HG02623 (cell line): Measurements from ENCODE around the gene TRIM14.

Experiments
- ATAC-seq: cut with Tn5 transposase; IDR thresholded peaks from one replicate; pipeline ENCODE4 v1.9.1; 2021; ENCODE audit warnings: moderate library complexity; ENCODE audit not compliant: unreplicated experiment

TRIM14 gene

GRCh38 chr9:98118640-98119601 is at the start of gene TRIM14:
TSS of gene TRIM14 (minus strand) at chr9:98119222. CDS start at chr9:98119188, 34 bp downstream.
- peak; percentile 59 for ATAC-seq

- no peak for ATAC-seq
Measured at GRCh38 chr9:98168153-98168780, 49.2 kb upstream of the TRIM14 start.

GRCh38 chr9:98164912-98165311 is 45.9 kb upstream of the TRIM14 start:
- ATAC-seq: no peak

GRCh38 chr9:98162613-98163012 is 43.6 kb upstream of the TRIM14 start:
- ATAC-seq: no peak

GRCh38 chr9:98161851-98162250 is 42.8 kb upstream of the TRIM14 start:
- ATAC-seq: no peak

GRCh38 chr9:98159790-98160189 is 40.8 kb upstream of the TRIM14 start:
- no peak for ATAC-seq

GRCh38 chr9:98159301-98159700 is 40.3 kb upstream of the TRIM14 start:
- no peak for ATAC-seq

- ATAC-seq: no peak
Measured at GRCh38 chr9:98158071-98158831, 39.2 kb upstream of the TRIM14 start.

GRCh38 chr9:98157372-98157771 is 38.4 kb upstream of the TRIM14 start:
- ATAC-seq: no peak

GRCh38 chr9:98154678-98155077 is 35.7 kb upstream of the TRIM14 start:
- no peak for ATAC-seq

GRCh38 chr9:98152526-98152925 is 33.5 kb upstream of the TRIM14 start:
- ATAC-seq: no peak

GRCh38 chr9:98150721-98151120 is 31.7 kb upstream of the TRIM14 start:
- no peak for ATAC-seq

GRCh38 chr9:98150164-98150563 is 31.1 kb upstream of the TRIM14 start:
- ATAC-seq: no peak

- ATAC-seq: no peak
Measured at GRCh38 chr9:98149422-98149821, 30.4 kb upstream of the TRIM14 start.

GRCh38 chr9:98148486-98148885 is 29.5 kb upstream of the TRIM14 start:
- no peak for ATAC-seq

GRCh38 chr9:98147582-98147981 is 28.6 kb upstream of the TRIM14 start:
- ATAC-seq: no peak

- no peak for ATAC-seq
Measured at GRCh38 chr9:98146101-98146991, 27.3 kb upstream of the TRIM14 start.

- no peak for ATAC-seq
Measured at GRCh38 chr9:98144631-98145030, 25.6 kb upstream of the TRIM14 start.

- ATAC-seq: no peak
Measured at GRCh38 chr9:98144076-98144475, 25.1 kb upstream of the TRIM14 start.

GRCh38 chr9:98142925-98143481 is 24.0 kb upstream of the TRIM14 start:
- ATAC-seq: no peak
